C4-2B (cell line): ENCODE measurements around the gene TMEM72.

Experiments used
- CTCF ChIP-seq: fragments of 450-650 bp; conservative IDR thresholded peaks from 2 replicates; pipeline ENCODE4 v1.5.1; 2017; ENCODE audit warnings: mild to moderate bottlenecking
- ZFX ChIP-seq: fragments of 450-650 bp; IDR thresholded peaks from 2 replicates; pipeline ENCODE4 v1.6.1; 2017

- TF ChIP-seq CTCF: no peak
- no peak for TF ChIP-seq ZFX
These were observed 29.5 kb upstream of the TMEM72 start for GRCh38 chr10:44881649-44882048.
